Spleen (tissue), 11 donors: ENCODE measurements around the gene FANCM. TPM values are rescaled to one million over a fixed set of nuclear protein-coding genes. Genes with fewer than 3 reads are reported as not detected.

Source experiments
- DNase-seq: peaks from one replicate; pipeline ENCODE4 v3.0.0-alpha.2; 2020
- H3K27ac ChIP-seq, 8 donors: fragments of 200-600 bp; sonication (generic) in 7 of 8; 1 replicate in 4 of 8; 2 replicates in 4 of 8; pipeline versions ENCODE4 v1.5.0 to v1.8.0; 2016 to 2021; ENCODE audit warnings: inconsistent platforms in 4 of 8, mild to moderate bottlenecking in 4 of 8, moderate library complexity in 1 of 8
- H3K27me3 ChIP-seq, 7 donors: fragments of 200-600 bp; sonication (generic) in 6 of 7; replicated peaks in 1 of 7; 1 replicate in 4 of 7; 2 replicates in 3 of 7; pipeline versions ENCODE4 v1.5.0 to v1.8.0; 2016 to 2021; ENCODE audit warnings: inconsistent platforms in 3 of 7, mild to moderate bottlenecking in 1 of 7
- H3K36me3 ChIP-seq, 6 donors: fragments of 200-600 bp; sonication (generic) in 5 of 6; 1 replicate in 4 of 6; 2 replicates in 2 of 6; pipeline versions ENCODE4 v1.5.0 to v1.8.0; 2016 to 2021; ENCODE audit warnings: inconsistent platforms in 2 of 6
- H3K4me1 ChIP-seq, 6 donors: fragments of 200-600 bp; sonication (generic) in 5 of 6; 1 replicate in 3 of 6; 2 replicates in 3 of 6; pipeline versions ENCODE4 v1.5.0 to v1.8.0; 2016 to 2021; ENCODE audit warnings: inconsistent platforms in 3 of 6
- H3K4me3 ChIP-seq, 8 donors: fragments of 200-600 bp; sonication (generic) in 7 of 8; 1 replicate in 4 of 8; 2 replicates in 4 of 8; pipeline versions ENCODE4 v1.5.0 to v1.8.0; 2016 to 2021; ENCODE audit warnings: inconsistent platforms in 4 of 8, mild to moderate bottlenecking in 4 of 8, moderate library complexity in 2 of 8
- H3K9me3 ChIP-seq, 8 donors: fragments of 200-600 bp; sonication (generic) in 7 of 8; 1 replicate in 4 of 8; 2 replicates in 4 of 8; pipeline versions ENCODE4 v1.5.0 to v1.8.0; 2016 to 2021; ENCODE audit warnings: inconsistent platforms in 4 of 8
- CTCF ChIP-seq, 11 experiments: fragments of 200-600 bp in 7 of 11; fragments of 450-650 bp in 4 of 11; sonication (generic) in 4 of 11; IDR thresholded peaks in 8 of 11; conservative IDR thresholded peaks in 3 of 11; 1 replicate in 7 of 11; 2 replicates in 4 of 11; pipeline versions ENCODE4 v1.4.0 to v1.8.0; 2016 to 2021; ENCODE audit warnings: antibody characterized with exemption in 11 of 11, inconsistent platforms in 4 of 11, mild to moderate bottlenecking in 1 of 11
- POLR2A ChIP-seq, 3 donors: fragments of 450-650 bp; IDR thresholded peaks; one replicate each; pipeline ENCODE4 v1.5.1; 2017; ENCODE audit warnings: antibody characterized with exemption in 3 of 3, mild to moderate bottlenecking in 1 of 3
- POLR2AphosphoS5 ChIP-seq, 3 donors: sonication (generic); formaldehyde crosslinking; IDR thresholded peaks; one replicate each; pipeline ENCODE4 v1.5.1; 2017; ENCODE audit warnings: antibody characterized with exemption in 3 of 3
- WGBS, 5 donors: extraction: QIAGEN DNeasy Blood & Tissue Kit in 3 of 5; methylation state at CpG; one replicate each; pipeline versions ENCODE4 v1.1.5 to v1.1.7; 2013 to 2018; 5-methylcytosine and 5-hydroxymethylcytosine counted together
- intact Hi-C: fragments of 100-400 bp; cut with DNase I; formaldehyde crosslinking; loops from one replicate; pipeline ENCODE4 v1.15.0; 2023; ENCODE audit warnings: low total_unique reads
- polyA plus RNA-seq, 3 donors: library from polyadenylated mRNA; stranded (reverse); fragments of 200-250 nt; gene quantifications; one replicate each; pipeline ENCODE4 v1.2.1, GENCODE V29; 2013
- total RNA-seq, 7 donors: library from RNA; depleted of rRNA in 3 of 7; stranded (reverse); fragments of >200 nt in 3 of 7; fragmentation: NEBNext Ultra II Directional in 4 of 7; extraction: Animal tissue kit (Norgen Biotek cat#: 25700) in 4 of 7; gene quantifications; one replicate each; pipeline versions ENCODE4 v1.1.0 to v1.2.1, GENCODE V29; 2016 to 2021
- donor health status: healthy with polysubstance abuse.
- donor health status: DM: no; HTN: no; CAD: no; lungs with moderate emphysema.
- donor health status: DM: no; HTN: no; CAD: no.
- donor health status: Bipolar disorder and iron deficiency.
- donor health status: healthy.
- donor health status: DM: no; HTN: no; CAD: no.
- donor health status: DM: yes; HTN: yes; CAD: no.

Gene FANCM
- total and polyA plus RNA-seq, 10 donors, result 3.1 to 23.8 (median 10.0) TPM

GRCh38 chr14:45120096-45120495 lies 15.6 kb upstream of the FANCM start:
- WGBS, 5 donors, result 51 to 79% (median 64%) methylated on average over 1 of the region's 1 CpG

GRCh38 chr14:45123271-45123670 lies 12.5 kb upstream of the FANCM start:
- intact Hi-C loops, result no loop called here

More at GRCh38 chr14:45120096-45120495, 15.6 kb upstream of the FANCM start:
- Histone ChIP-seq H3K4me1 (no peaks in the 10 kb centered on the region), H3K4me3 (no peak overlapping the region), H3K36me3 (peaks cover 9 to 100% (median 71%) of the 10 kb centered on the region in 6 donors), H3K27ac (no peak overlapping the region), H3K9me3 (no peaks in the 10 kb centered on the region), H3K27me3 (no peaks in the 10 kb centered on the region)
- DNase-seq, result no peak
- no peak for TF ChIP-seq CTCF (IDR thresholded peaks at IDR 0.05 in 8 of 11, conservative IDR thresholded peaks at IDR 0.05 in 3 of 11)
- no peak for TF ChIP-seq POLR2AphosphoS5 (IDR thresholded peaks at IDR 0.05)
- intact Hi-C loops, result no loop called here

GRCh38 chr14:45125754-45126153 lies 10.0 kb upstream of the FANCM start:
- H3K27ac ChIP-seq, result no peak overlapping the region
- intact Hi-C loops, result no loop called here
- no peaks in the 10 kb centered on the region for H3K9me3 ChIP-seq
- WGBS, 5 donors, result 89 to 100% (median 95%) methylated on average over 2 of the region's 2 CpGs
- H3K27me3 ChIP-seq, result no peaks in the 10 kb centered on the region
- H3K36me3 ChIP-seq, result peaks cover under 1 to 92% (median 36%) of the 10 kb centered on the region in 6 donors
- TF ChIP-seq POLR2AphosphoS5 (IDR thresholded peaks at IDR 0.05) (no peak), POLR2A (IDR thresholded peaks at IDR 0.05) (no peak), CTCF (IDR thresholded peaks at IDR 0.05 in 8 of 11, conservative IDR thresholded peaks at IDR 0.05 in 3 of 11) (no peak)
- H3K4me1 ChIP-seq, result peaks cover 0 to 16% (median 0%) of the 10 kb centered on the region in 6 donors
- DNase-seq, result no peak
- no peak overlapping the region for H3K4me3 ChIP-seq

More at GRCh38 chr14:45123271-45123670, 12.5 kb upstream of the FANCM start:
- H3K9me3 ChIP-seq, result no peaks in the 10 kb centered on the region
- 91 to 98% (median 95%) methylated on average over 3 of the region's 3 CpGs for WGBS, 5 donors
- no peaks in the 10 kb centered on the region for H3K4me1 ChIP-seq
- H3K27me3 ChIP-seq, result no peaks in the 10 kb centered on the region
- H3K4me3 ChIP-seq, result no peak overlapping the region
- no peak for DNase-seq
- no peak overlapping the region for H3K27ac ChIP-seq
- TF ChIP-seq CTCF (IDR thresholded peaks at IDR 0.05 in 8 of 11, conservative IDR thresholded peaks at IDR 0.05 in 3 of 11) (no peak), POLR2A (IDR thresholded peaks at IDR 0.05) (no peak)
- peaks cover 6 to 100% (median 57%) of the 10 kb centered on the region in 6 donors for H3K36me3 ChIP-seq

GRCh38 chr14:45128963-45129629 lies 6.6 kb upstream of the FANCM start:
- Histone ChIP-seq H3K4me3 (no peak overlapping the region), H3K4me1 (peaks cover 9 to 46% (median 19%) of the 10 kb centered on the region in 6 donors), H3K27me3 (no peaks in the 10 kb centered on the region), H3K27ac (no peak overlapping the region), H3K36me3 (peaks cover 0 to 59% (median 18%) of the 10 kb centered on the region in 6 donors), H3K9me3 (no peaks in the 10 kb centered on the region)
- WGBS, 5 donors, result 37 to 96% (median 58%) methylated on average over 1 of the region's 1 CpG
- DNase-seq, result no peak
- intact Hi-C loops, result no loop called here
- no peak for TF ChIP-seq POLR2AphosphoS5 (IDR thresholded peaks at IDR 0.05)
